Measurements from ENCODE around the gene OBSCN. TPM values are rescaled to one million over a fixed set of nuclear protein-coding genes. Genes with fewer than 3 reads are reported as not detected.

The OBSCN gene
- total and polyA plus RNA-seq, 2 of the 4 experiments (the other 2 are of a cell fraction) = 4.1 to 9.5 TPM

DNA sequence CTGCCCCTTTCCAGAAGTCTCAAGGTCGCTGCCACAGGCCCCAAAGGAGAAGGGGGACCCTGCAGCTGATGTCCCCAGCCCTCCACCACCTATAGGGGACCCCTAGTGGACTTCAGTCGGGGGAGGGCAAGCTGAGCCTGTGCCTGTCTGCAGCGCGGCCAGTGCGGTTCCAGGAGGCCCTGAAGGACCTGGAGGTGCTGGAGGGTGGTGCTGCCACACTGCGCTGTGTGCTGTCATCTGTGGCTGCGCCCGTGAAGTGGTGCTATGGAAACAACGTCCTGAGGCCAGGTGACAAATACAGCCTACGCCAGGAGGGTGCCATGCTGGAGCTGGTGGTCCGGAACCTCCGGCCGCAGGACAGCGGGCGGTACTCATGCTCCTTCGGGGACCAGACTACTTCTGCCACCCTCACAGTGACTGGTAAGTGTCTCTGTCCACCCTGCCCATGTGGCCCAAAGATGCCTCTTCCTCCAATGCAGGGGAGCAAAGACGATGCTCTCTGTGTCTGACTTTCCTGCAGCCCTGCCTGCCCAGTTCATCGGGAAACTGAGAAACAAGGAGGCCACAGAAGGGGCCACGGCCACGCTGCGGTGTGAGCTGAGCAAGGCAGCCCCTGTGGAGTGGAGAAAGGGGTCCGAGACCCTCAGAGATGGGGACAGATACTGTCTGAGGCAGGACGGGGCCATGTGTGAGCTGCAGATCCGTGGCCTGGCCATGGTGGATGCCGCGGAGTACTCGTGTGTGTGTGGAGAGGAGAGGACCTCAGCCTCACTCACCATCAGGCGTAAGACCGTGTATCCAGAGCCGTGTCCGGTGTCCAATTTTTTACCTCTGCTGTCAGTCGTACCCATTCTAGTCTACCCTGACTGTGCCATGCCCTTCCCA is 79.9 kb downstream of the OBSCN start:
- H2AFZ ChIP-seq (replicated peaks; ENCODE audit: low read length, poor library complexity) = no peak overlapping the region
- H4K20me1 ChIP-seq (ENCODE audit: insufficient read depth, low read length) = no peaks in the 10 kb centered on the region
- intact Hi-C loops (cut with micrococcal nuclease) = no loop called here
- no peaks in the 10 kb centered on the region for H3K9me3 ChIP-seq (ENCODE audit: control insufficient read depth, insufficient read depth, low read length)
- H4K8ac ChIP-seq (ENCODE audit: low read depth in 2 of 2, low read length in 2 of 2) = no peak overlapping the region
- no peaks in the 10 kb centered on the region for H3K79me1 ChIP-seq (ENCODE audit: low read depth in 1 of 2, low read length in 2 of 2)
- no peak overlapping the region for H2AK9ac ChIP-seq (replicated peaks; ENCODE audit: low read depth, low read length, poor library complexity)
- H3K4ac ChIP-seq (ENCODE audit: low read depth, low read length) = no peak overlapping the region
- no peak overlapping the region for H4K5ac ChIP-seq (ENCODE audit: low read depth, low read length)
- H3K9me1 ChIP-seq (ENCODE audit: insufficient read depth, low read length) = no peaks in the 10 kb centered on the region; the same call in 1 of the 2 replicates
- dilution Hi-C loops (cut with HindIII; ENCODE audit: low sequenced_read_pairs, unreplicated experiment) = no loop called here
- ChIA-PET CTCF (no interaction called here), POLR2A (ENCODE audit: unreplicated experiment) (no interaction called here)
- H3K36me3 ChIP-seq (ENCODE audit: control insufficient read depth, insufficient read depth, low read length) = peaks cover 38% of the 10 kb centered on the region
- H3K4me1 ChIP-seq (ENCODE audit: control insufficient read depth, insufficient read depth, low read length) = no peaks in the 10 kb centered on the region
- no peak overlapping the region for H2BK5ac ChIP-seq (ENCODE audit: low read depth, low read length, poor library complexity, severe bottlenecking)
- no peak overlapping the region for H3K14ac ChIP-seq (replicated peaks; ENCODE audit: low read depth, low read length)
- in situ Hi-C loops (cut with MboI; ENCODE audit: low sequenced_read_pairs) = no loop called here
- no peak overlapping the region for H3K4me3 ChIP-seq (ENCODE audit: insufficient read depth, low read depth, low read length)
- DNase-seq (no peak), ATAC-seq (ENCODE audit: low read depth) (no peak)
- BruUV-seq (replicated peaks) = no TSS peak
- no peak overlapping the region for H3K23ac ChIP-seq (ENCODE audit: low read depth, low read length)
- H3K27ac ChIP-seq (ENCODE audit: insufficient read depth, low read length) = no peak overlapping the region
- no peak overlapping the region for H3K4me2 ChIP-seq (ENCODE audit: low read depth, low read length)
- H3K9ac ChIP-seq (ENCODE audit: low read depth, low read length) = no peak overlapping the region
- no peak overlapping the region for H3K18ac ChIP-seq (ENCODE audit: low read depth, low read length)
- no peak overlapping the region for H2AK5ac ChIP-seq (ENCODE audit: low read depth, low read length)
- no peaks in the 10 kb centered on the region for H3K27me3 ChIP-seq (ENCODE audit: control insufficient read depth, insufficient read depth, low read length)
- TF ChIP-seq, protein P1, sequence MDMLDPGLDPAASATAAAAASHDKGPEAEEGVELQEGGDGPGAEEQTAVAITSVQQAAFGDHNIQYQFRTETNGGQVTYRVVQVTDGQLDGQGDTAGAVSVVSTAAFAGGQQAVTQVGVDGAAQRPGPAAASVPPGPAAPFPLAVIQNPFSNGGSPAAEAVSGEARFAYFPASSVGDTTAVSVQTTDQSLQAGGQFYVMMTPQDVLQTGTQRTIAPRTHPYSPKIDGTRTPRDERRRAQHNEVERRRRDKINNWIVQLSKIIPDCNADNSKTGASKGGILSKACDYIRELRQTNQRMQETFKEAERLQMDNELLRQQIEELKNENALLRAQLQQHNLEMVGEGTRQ (IDR thresholded peaks at IDR 0.05; ENCODE audit: low read depth, low read length) = no peak
- TF ChIP-seq BHLHE40 (IDR thresholded peaks at IDR 0.05; ENCODE audit: low read depth, low read length) (no peak), FOS (IDR thresholded peaks at IDR 0.05; ENCODE audit: low read depth, low read length) (no peak), MAFK (IDR thresholded peaks at IDR 0.05; ENCODE audit: low read depth, low read length) (no peak), RFX5 (IDR thresholded peaks at IDR 0.05; ENCODE audit: low read depth, low read length) (no peak)
- H2BK15ac ChIP-seq (ENCODE audit: low read depth, low read length) = no peak overlapping the region
- H3K56ac ChIP-seq (ENCODE audit: extremely low read depth, insufficient read depth, low read length) = no peak overlapping the region
- H4K91ac ChIP-seq (ENCODE audit: insufficient read depth, low read depth, low read length) = no peak overlapping the region
- no peak overlapping the region for H2BK20ac ChIP-seq (ENCODE audit: low read depth, low read length)
- WGBS, 2 experiments (ENCODE audit: extremely low coverage in 2 of 2, insufficient read length in 1 of 2) = 96% methylated on average over 16 of the region's 32 CpGs; no CpG with 5 or more reads in 1 of the 2 experiments
- no peak overlapping the region for H2BK120ac ChIP-seq (ENCODE audit: low read depth, low read length)
